ENCODE measurements around the gene PROZ. TPM values are rescaled to one million over a fixed set of nuclear protein-coding genes. Genes with fewer than 3 reads are reported as not detected.

PROZ gene
- polyA plus RNA-seq, 2 of the 4 experiments (the other 2 are of a cell fraction): not detected

DNA sequence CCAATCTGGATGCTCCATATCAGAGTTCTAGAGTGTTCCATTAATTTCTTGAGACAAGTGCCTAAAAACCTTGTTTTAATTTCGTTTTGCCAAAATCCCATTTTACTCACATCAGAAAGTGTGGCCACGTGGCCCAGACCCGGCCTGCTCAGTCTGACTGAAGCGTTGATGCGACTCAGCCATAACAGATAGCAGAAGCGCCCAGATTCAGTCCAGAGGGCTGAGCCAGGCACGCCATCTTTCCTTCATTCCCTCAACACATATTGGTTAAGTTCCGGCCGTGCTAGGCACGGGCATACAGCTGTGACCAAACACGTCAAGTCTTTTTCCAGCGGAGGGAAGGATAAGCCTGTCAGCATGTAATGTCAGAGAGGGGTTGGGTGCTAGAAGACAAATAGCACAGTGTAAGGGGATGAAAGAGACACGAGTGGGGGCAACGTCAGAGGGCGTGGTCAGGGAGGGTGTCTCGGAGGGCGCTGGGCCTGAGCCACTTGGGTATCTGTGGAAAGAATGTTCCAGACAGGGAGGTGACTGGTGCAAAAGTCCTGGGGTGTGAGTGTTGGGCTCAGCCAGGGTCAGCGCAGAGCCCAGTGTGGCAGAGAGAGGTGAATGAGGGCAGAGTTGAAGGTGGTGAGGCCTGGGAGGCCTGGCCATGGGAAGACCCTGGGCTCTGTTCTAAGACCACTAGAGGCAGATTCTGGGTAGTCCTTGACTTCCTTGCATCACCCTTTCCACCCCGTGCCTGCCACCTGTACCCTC lies 32.8 kb upstream of the PROZ start:
- H3K9me3 ChIP-seq: no peaks in the 10 kb centered on the region
- H3K4me2 ChIP-seq: no peak overlapping the region
- WGBS (ENCODE audit: missing lambda C conversion rate): 75% methylated on average over 19 of the region's 19 CpGs
- CTCF ChIA-PET: no interaction called here
- POLR2A ChIA-PET: no interaction called here
- ATAC-seq (no peak), DNase-seq (ENCODE audit: low read depth in 1 of 2, low spot score in 1 of 2) (no peak), FAIRE-seq (no peak)
- H3K27ac ChIP-seq: no peak overlapping the region
- H3K4me3 ChIP-seq: no peak overlapping the region
- no peaks in the 10 kb centered on the region for H3K4me1 ChIP-seq
- TF ChIP-seq, protein P1, sequence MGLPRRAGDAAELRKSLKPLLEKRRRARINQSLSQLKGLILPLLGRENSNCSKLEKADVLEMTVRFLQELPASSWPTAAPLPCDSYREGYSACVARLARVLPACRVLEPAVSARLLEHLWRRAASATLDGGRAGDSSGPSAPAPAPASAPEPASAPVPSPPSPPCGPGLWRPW (IDR thresholded peaks at IDR 0.05): no peak
- no peak for TF ChIP-seq EHF (CRISPR knock-in tag; IDR thresholded peaks at IDR 0.05)
- no peak for TF ChIP-seq NR3C1 (IDR thresholded peaks at IDR 0.05)
- TF ChIP-seq, protein P2, sequence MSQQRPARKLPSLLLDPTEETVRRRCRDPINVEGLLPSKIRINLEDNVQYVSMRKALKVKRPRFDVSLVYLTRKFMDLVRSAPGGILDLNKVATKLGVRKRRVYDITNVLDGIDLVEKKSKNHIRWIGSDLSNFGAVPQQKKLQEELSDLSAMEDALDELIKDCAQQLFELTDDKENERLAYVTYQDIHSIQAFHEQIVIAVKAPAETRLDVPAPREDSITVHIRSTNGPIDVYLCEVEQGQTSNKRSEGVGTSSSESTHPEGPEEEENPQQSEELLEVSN (IDR thresholded peaks at IDR 0.05; ENCODE audit: borderline replicate concordance, low read depth): no peak
- TF ChIP-seq, protein P3, sequence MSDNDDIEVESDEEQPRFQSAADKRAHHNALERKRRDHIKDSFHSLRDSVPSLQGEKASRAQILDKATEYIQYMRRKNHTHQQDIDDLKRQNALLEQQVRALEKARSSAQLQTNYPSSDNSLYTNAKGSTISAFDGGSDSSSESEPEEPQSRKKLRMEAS (IDR thresholded peaks at IDR 0.05): no peak
- TF ChIP-seq, protein P4, sequence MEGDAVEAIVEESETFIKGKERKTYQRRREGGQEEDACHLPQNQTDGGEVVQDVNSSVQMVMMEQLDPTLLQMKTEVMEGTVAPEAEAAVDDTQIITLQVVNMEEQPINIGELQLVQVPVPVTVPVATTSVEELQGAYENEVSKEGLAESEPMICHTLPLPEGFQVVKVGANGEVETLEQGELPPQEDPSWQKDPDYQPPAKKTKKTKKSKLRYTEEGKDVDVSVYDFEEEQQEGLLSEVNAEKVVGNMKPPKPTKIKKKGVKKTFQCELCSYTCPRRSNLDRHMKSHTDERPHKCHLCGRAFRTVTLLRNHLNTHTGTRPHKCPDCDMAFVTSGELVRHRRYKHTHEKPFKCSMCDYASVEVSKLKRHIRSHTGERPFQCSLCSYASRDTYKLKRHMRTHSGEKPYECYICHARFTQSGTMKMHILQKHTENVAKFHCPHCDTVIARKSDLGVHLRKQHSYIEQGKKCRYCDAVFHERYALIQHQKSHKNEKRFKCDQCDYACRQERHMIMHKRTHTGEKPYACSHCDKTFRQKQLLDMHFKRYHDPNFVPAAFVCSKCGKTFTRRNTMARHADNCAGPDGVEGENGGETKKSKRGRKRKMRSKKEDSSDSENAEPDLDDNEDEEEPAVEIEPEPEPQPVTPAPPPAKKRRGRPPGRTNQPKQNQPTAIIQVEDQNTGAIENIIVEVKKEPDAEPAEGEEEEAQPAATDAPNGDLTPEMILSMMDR (IDR thresholded peaks at IDR 0.05): no peak
- TF ChIP-seq TFCP2L1 (CRISPR knock-in tag; IDR thresholded peaks at IDR 0.05): no peak
- no peak for TF ChIP-seq RFX5 (IDR thresholded peaks at IDR 0.05)
- TF ChIP-seq JUNB (IDR thresholded peaks at IDR 0.05): no peak
- no peak for TF ChIP-seq TP53 (CRISPR knock-in tag; IDR thresholded peaks at IDR 0.05)

DNA sequence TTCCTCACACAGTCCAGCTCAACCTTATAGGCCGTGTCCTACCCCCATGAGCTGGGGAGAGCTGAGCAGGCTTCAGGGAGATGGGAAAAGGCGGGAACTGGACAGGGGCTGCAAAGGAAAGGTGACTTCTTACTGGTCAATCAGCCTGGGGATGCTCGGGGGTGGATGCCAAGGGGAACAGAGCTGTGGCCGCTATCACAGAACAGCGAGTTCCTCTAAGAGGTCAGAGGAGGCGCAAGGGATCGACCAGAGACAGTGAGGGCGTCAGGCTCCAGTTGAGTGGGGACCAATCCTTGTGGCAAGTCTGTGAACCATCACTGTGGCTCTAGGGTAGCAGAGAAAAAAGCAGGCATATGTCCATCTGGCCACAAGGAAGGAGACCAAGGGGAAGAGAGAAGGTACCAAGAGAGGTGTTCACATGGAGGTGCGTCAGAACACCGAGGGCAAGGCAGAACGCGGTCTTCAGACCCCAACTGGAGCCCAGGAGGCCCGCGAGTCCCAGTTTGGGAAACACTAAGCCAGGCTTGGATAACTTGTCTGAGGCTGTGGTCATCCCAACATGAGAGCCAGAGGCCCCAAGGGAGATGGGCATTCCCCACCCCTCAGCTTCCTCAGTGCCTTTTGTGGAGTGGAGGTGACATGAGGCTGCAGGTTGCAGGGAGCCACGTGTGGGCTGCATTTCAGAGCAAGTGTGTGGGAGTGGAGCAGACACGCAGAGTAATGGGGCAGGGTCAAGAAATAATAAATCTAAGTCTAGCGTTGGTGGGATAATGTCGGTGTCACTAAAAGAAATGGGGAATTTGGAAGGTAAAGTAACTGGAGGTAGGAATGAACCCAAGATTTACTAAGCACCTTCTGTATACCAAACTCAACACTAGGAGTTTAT lies 31.9 kb upstream of the PROZ start:
- no peak for TF ChIP-seq JUN (IDR thresholded peaks at IDR 0.05)
- TF ChIP-seq HDAC2 (IDR thresholded peaks at IDR 0.05): no peak
- TF ChIP-seq, protein P5, sequence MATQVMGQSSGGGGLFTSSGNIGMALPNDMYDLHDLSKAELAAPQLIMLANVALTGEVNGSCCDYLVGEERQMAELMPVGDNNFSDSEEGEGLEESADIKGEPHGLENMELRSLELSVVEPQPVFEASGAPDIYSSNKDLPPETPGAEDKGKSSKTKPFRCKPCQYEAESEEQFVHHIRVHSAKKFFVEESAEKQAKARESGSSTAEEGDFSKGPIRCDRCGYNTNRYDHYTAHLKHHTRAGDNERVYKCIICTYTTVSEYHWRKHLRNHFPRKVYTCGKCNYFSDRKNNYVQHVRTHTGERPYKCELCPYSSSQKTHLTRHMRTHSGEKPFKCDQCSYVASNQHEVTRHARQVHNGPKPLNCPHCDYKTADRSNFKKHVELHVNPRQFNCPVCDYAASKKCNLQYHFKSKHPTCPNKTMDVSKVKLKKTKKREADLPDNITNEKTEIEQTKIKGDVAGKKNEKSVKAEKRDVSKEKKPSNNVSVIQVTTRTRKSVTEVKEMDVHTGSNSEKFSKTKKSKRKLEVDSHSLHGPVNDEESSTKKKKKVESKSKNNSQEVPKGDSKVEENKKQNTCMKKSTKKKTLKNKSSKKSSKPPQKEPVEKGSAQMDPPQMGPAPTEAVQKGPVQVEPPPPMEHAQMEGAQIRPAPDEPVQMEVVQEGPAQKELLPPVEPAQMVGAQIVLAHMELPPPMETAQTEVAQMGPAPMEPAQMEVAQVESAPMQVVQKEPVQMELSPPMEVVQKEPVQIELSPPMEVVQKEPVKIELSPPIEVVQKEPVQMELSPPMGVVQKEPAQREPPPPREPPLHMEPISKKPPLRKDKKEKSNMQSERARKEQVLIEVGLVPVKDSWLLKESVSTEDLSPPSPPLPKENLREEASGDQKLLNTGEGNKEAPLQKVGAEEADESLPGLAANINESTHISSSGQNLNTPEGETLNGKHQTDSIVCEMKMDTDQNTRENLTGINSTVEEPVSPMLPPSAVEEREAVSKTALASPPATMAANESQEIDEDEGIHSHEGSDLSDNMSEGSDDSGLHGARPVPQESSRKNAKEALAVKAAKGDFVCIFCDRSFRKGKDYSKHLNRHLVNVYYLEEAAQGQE (IDR thresholded peaks at IDR 0.05): no peak
- TF ChIP-seq POLR2A (IDR thresholded peaks at IDR 0.05; ENCODE audit: low read length): no peak
- TF ChIP-seq, protein P6, sequence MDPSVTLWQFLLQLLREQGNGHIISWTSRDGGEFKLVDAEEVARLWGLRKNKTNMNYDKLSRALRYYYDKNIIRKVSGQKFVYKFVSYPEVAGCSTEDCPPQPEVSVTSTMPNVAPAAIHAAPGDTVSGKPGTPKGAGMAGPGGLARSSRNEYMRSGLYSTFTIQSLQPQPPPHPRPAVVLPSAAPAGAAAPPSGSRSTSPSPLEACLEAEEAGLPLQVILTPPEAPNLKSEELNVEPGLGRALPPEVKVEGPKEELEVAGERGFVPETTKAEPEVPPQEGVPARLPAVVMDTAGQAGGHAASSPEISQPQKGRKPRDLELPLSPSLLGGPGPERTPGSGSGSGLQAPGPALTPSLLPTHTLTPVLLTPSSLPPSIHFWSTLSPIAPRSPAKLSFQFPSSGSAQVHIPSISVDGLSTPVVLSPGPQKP (IDR thresholded peaks at IDR 0.05; ENCODE audit: low read depth, low read length): no peak
- TF ChIP-seq NR3C1 (IDR thresholded peaks at IDR 0.05): no peak
- no peak for TF ChIP-seq EHF (CRISPR knock-in tag; IDR thresholded peaks at IDR 0.05)
- ChIA-PET POLR2A (no interaction called here), CTCF (no interaction called here)
- ATAC-seq: no peak
- no peak overlapping the region for H3K4me2 ChIP-seq
- no peak for DNase-seq (ENCODE audit: low read depth in 1 of 2, low spot score in 1 of 2)
- no peak overlapping the region for H3K4me3 ChIP-seq
- 74% methylated on average over 18 of the region's 18 CpGs for WGBS (ENCODE audit: missing lambda C conversion rate)
- no peak overlapping the region for H3K27ac ChIP-seq
- FAIRE-seq: no peak
- no peaks in the 10 kb centered on the region for H3K9me3 ChIP-seq
- no peaks in the 10 kb centered on the region for H3K4me1 ChIP-seq
